ENCODE results near the gene KIF18B.
"Not testable (repeated sequence)": the region's sequence is repeated elsewhere in the genome, so short reads cannot be mapped to it uniquely, and the experiment has no call there.

KIF18B gene

DNA sequence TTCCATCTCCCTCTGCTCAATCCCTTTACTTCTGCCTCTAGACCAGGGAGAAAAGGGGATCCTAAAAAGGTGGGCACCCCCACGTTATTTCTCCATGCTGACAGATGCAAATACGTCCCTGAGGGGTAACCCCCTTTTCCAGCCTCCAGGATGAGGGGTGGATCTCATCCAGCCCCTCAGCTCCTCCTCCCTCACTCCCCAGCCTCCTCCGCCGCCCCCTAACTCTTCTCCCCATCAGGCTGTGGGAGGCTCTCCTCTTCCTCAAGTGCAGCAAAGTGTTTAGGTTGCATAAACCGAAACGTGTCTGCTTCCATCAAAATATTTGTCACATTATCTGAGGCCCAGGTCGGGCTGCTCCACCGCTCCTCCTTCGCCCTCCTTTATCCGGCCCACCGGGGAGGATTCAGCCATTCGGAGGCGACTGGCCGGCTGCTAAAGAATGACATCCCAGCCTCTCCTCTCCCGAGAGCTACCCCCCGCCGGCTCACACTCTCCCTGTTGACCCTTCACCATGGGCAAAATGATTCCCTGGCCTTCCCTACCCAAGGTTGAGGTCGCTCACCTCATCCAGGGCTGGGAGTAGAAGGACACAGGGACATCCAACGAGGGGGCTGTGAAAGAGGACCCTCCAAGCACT is 21.7 kb upstream of the KIF18B start:
- DNase-seq, result no peak

DNA sequence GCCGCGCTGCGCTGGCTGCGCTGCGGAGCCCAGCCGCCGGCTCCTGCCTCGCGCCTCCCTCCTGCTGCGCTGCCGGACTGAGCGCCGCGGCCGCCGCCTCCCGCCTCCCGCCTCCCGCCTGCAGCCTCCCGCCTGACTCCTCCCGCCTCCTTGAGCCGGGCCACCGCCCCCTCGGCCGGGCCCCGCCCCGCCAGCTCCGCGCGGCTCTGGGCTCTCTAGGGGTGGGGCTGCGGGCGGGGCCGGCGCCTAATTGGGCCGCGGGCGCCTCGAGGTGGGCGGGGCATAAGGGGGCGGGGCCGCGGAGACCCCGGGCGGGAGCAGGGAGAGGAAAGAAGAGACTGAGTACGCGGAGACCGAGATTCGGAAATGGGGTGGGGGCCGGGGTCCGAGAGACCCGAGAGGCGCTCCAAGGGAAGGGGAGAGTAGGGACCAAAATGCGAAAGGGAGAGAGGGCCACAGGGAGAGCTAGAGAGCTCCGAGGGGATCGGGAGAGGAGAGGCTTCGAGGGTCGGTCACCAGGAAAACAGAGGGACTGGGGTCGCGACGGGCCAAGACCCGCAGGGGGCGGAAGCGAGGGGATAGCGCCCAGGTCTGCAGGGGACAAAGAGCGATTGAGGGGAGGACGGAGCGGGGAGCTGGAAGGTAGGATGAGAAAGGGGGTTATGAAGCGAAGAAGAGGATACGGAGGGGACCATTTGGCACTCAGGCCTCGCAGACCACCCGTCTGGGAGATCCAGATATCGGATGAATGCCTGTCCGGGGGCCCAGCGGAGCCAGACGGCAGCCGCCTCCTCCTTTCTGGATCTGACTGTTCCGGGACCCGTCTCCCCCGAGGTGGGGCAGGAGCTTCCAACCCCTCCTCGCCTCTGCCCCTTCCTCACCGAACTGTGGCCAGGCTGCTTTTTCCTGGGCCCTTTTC is 20.9 kb upstream of the KIF18B start, which contains the start of gene C1QL1:
Gene C1QL1 (minus strand): TSS at position 79 of the 919 bp plus-strand sequence. CDS start 255 bp downstream, outside the sequence.
- DNase-seq, result peak; percentile 86 to 87

DNA sequence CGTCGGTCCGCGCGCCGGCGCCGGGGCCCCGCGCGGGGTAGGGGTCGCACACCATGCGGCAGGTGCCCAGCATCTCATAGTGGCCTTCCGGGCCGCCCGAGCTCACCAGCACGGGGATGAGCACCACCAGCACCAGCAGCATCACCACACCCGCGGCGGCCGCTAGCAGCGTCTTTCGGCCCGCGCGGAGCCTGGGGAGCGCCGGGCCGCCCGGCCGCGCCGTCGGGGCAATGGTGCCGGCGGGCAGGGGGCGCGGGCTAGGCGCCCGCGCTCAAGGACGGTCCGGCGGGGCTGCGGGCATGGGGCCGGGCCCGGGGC is 20.3 kb upstream of the KIF18B start:
- no peak for DNase-seq

DNA sequence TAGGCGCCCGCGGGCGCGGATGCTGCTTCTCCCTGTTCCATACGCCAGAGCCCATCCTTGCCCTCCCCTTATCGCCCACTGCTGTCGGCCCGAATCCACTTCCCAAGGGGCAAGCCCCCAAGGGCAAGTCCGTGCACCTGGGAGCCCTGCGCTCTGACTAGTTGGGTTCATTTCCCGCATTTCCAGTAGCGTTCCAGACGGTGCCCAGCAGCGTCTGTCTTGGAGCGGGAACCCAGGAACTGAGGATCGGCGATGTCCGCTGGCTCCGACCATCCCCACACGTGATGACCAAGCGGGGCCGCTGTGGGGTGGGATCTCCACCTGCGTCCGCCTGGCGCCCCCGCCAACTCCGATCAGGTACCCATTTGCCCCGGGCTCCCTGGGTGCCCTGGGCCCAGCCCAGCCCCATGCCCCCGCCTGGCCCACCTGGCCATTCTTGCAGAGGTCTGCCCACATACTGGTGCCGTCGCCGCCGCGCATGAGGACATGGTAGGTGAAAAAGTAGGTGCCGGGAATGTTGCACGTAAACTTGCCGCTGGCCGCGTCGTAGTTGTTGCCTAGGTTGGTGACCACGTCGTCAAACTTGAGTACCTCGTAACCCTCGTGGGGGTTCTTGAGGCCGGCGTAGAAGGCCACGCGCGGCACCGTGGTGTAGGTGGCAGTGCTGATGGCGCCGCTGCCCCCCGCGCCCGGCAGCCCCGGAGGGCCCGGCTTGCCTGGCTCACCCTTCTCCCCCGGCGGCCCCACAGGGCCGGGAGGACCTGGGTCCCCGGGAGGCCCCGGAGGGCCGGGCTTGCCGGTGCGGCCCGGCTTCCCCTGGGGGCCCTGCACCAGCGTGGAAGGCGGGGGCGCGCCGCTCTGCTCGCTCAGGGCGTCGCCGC is 19.7 kb upstream of the KIF18B start:
- no peak for DNase-seq

DNA sequence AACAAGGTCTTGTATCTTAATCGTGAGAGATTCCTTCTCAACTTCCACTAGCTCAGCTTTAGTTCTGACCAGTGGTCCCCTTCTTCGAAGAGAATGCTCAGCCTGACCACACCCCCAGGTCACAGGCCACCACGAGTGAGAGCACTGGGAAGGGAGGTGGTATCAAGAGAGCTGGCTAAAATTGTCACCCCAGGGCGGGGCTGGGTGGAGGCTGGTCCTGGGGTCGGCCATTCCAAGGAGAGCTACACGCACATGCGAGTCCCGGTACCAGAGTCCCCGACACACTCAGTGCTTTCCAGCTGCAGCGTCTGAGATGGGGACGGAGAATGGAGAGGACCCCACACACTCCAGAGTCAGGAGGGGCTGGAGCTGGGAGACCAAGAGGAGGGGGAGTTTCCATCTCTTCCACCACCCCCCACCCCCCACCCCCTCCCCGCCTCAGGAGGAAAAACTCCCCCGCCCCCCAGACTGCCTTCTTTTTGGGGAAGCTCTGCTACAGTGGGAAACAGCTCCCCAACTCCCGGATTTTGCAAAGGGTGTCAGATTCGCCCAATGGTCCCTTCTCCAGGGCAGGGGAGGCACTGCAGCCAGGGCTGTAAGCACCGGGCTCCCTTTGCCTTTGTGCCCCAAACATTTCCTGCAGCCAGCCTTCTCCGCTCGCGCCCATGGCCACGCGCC is 18.9 kb upstream of the KIF18B start:
- no peak for DNase-seq

DNA sequence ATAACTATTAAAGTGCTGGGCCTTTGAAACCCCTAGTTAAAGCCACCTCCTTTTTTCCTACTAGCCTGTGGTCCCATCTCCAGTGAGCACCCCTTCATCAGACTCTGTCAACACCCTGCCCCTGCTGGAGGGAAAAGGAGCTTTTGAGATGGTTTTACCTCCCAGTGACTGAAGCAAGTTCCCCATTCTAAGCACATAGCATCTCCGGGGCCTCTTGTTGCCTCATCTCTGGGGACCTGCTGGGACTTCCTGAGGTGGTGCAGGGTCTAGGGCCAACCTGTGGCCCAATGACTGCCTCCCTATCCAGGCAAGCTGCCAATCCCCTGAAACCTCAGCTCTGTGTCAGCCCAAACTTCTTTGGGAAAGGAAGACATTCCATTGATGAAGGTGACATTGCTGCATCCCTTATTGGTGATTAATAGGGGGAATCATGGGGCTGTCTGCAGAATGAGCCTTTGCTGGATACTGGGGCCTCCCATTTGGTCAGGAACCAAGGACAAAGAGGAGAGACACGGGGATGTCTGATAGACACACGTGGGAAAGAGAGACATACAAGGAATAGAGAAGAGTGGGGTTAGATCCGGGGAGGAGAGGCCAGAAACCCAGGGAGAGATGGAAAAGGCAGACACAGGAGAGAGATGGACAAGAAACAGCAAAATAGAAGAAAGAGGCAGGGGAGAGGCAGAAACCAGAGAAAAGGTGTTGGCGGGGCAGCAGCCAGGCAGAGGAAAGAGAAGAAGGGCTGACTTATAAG is 18.1 kb upstream of the KIF18B start:
- DNase-seq, result no peak

DNA sequence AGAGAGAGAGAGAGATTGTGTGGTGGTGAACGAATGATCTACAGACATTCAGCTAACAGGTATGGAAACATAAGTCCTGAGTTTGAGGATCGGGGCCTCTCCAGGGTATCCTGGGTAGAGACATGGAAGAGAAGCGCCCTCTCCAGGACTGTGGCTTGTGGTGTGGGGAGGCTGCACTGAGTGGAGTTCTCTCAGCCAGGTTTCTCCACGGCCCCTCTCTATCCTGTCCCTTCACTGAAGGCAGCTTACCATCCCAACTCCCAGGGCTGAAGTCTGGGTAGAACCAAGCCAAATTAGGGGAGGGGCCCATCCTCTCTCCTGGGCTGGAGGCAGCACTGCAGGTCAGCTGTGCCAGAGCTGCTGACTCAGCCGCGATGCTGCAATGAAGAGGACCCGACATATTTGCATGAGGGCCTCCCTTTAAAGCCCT is 14.4 kb upstream of the KIF18B start:
- DNase-seq, result no peak

DNA sequence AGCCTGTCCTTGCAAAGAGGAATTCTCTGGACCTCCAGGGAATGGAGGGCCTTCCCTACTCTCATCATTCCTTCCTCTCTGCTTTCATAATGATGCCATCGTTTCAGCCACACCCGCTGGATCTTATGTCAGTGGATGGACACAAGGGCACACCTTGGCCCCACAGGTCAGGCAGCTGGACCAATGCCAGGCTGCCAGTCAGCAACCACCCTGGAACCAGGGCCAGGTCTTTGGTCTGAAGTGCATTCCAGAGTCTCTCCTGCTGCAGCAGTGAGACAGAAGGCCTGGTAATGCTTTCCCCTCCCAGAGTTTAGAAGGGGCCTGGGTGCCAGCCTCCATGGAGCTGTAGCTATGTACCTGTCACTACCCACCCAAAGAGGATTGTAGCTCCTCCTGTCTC is 13.1 kb upstream of the KIF18B start:
- DNase-seq, result no peak

DNA sequence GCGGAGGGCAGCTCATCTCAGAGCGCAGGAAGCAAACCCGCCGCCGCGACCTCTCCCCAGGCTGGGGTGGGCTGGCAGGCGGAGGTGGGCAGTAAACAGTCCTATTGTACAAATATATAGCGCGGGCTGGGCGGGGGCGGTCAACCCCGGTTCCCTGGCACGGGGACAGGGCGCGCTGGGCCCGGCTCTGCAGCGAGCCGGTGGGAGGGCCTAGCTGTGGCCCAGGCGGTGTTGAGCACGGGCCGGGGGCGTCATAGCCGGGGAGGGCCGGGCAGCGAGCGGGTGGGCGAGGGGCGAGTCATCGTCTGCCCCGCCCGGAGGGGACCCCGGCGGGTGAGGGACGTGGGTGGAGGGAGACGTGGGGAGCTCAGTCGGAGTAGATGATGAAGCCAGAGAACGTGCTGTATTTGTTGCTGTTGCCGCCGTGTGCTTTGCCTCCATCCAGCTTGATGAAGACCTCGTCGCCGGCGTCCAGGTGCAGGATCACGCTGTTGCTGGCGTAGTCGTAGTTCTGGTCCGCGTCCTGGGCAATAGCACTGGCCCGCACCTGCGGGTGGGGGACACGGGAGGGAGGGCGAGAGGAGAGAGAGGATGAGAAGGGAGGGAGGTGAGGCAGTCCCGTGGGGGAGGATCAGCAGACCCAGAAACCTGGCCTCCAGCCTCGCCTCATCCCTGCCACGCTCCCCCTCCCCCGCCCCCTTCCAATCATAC is 12.4 kb upstream of the KIF18B start:
- DNase-seq, result no peak

DNA sequence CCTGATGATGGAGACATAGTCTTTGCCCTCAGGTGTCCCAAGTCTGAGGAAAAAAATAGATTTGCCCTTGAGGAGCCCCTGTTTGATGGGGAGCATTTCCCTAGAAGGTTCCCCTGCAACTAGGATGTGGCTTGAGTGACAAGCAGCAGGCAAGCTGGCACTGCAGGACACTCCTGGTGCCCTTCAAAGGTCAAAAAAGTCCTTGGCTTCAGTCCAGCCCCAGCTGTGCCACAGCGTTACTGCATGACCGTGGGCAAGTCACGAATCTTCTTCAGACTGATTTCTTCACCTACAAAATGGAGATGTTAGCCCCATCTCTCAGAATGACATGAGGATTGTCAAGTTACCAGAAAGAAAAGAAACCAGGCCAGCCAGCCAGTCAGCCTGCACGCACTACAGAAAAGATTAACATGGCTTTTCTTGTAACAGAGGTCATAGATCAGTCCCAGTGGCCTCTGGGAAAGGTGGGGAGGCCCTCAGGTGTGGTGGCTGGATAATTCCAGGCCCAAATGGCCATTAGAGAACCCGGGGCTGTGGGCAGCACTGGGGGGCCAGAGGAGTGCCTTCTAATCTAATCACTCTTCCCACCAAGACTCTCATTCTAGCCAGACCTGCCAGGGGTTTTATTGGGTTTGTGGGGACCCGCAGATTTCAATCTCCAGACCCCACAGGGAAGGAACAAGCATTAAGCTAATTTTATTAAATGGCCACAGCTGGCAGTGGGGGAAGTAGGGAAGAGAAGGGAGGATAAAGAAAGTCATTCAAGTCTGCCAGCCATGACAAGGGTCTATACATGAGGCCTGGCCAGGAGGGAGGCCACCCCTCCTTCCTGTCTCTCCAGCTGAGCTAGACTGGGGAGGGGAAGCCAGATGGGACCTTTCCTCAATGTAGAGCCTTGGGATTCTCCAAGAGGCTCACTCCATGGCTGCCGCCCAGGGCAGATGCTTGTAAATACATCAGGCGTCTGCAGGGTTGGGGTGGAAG is 9.7 kb upstream of the KIF18B start:
- no peak for DNase-seq

DNA sequence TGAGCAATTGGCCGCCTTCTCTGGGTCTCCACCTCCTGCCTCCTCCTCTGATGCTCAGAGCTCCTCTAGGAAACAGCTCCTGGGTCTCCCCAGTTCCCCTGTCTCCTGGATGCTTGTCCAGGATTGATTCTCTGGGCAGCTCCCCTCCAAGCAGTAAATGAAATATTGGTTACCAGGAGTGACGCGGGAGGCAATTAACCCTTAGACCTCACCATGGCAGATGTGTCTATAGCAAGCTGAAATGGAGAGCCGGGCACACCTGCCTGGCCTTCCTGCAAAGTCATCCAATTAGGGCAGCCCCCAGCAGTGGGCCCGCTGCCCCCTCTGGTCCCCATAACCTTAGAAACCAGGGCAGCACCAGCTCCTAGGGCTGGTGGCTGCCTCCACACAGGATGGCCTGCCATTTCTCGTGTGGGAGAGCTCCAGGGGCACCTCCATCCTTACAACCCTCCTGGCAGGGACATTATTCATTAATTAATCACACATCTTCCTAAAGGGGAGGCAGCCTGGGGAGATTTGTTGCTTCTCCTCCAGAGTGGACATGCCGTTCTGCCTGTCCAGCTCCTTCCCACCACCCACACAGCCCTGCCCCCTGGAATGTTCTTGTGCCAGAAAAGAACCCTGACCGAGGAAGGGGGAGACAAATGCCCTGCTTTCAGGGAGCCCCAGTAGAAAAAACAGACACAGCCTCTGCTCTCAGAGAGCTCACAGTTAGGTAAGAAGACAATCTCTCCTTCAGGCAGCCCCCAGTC is 8.3 kb upstream of the KIF18B start:
- DNase-seq, result no peak

DNA sequence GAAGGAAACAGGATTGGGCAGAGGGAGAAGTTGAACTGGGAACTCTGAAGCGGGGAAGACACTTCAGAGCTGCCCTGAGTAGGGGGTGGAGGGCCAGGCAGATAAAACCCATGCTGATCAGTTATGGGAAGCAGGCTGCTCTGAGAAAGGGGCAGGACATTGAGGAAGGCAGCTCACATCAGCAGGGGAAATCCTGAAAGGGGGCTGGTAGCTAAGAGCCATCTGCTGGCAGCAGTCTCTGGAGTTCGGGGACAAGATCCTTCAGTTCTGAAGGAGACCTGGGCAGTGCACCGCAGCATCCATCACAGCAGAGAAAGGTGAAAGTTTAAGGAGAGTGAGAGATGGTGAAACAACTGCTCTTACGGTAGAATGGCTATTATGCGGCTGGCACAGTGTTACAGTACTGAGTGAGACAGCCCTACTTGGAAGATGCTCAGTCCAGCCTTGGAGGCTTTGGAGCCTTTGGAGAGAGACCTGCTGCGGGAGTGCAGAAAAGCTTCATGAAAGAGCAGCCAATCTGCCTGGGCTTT is 5.4 kb upstream of the KIF18B start:
- DNase-seq, result no peak

DNA sequence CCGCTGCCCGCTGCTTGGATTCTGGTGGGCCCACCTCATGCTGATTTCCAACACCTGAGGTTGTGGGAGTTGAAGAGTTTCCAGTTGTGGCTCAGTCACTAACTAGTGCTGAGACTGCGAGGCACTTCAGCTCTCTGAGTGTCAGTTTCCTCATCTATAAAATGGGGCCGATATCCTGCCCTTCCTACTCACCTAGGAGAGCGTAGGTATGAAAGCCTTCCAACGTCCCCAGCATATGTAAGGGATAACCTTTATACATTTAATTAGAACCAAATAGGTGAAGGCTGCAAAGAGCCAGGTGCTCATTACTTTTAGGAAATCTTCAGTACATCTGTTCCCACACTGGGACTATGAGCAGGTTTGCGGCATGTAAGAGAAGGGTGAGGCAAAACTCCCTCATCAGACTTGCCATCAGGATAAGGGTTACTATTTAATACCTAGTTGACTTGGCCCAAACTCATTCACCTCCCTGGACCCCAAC is 782 bp upstream of the KIF18B start:
- DNase-seq, result no peak

DNA sequence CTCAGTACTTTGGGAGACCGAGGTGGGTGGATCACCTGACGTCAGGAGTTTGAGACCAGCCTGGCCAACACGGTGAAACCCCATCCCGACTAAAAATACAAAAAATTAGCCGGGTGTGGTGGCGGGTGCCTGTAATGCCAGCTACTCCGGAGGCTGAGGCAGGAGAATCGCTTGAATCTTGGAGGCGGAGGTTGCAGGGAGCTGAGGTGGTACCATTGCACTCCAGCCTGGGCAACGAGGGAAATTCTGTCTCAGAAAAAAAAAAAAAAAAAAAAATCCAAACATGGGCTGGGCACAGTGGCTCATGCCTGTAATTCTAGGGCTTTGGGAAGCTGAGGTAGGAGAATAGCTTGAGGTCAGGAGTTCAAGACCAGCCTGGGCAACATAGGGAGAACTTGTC is 1.9 kb downstream of the KIF18B start:
- DNase-seq, result not testable (repeated sequence)

DNA sequence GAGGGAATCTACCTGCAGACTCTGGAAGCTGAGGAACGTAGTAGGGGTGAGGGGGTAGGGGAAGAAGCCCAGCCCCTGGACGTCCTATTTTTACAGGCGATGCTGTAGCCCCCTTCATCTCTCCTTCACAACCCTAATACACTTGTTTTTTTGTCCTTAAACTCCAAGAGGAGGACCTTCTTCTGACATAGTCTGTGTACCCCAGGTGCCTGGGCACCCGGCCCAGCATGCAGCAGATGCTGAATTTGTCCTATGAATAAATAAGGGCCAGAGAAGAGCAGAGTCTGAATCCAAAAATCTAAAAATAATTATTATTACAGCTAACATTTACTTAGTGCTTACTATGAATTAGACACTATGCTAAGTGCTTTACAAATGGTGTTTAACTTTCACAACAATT is 5.1 kb downstream of the KIF18B start:
- no peak for DNase-seq

DNA sequence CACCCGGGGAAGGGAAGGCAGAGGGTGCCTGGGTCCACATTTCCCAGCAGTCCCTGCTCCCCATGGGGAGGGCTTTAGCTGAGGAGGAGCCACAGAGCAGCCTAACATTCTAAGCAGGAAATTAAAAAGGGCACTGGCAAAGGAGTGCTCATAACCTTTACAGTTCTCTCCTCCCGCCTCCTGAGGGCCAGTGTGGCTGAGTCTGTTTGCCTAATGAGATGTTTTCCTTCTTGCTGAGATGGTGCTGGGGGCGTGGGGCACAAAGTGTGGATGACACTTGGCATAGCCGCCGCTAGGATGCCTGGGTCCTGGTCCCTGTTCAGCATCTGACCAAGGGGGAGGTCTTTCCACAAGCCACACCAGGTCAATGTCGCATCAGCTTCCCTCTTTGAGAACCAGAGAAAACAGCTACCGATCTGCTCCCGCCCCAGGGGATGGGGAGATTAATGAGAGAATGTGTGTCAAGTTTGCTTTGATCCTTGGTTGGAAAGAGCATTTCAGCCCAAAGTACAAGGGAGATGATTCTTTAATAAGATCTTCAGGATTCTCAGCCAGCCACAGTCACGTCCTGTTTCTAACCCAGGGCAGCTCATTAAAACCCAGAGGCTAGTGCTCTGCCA is 5.8 kb downstream of the KIF18B start:
- no peak for DNase-seq

DNA sequence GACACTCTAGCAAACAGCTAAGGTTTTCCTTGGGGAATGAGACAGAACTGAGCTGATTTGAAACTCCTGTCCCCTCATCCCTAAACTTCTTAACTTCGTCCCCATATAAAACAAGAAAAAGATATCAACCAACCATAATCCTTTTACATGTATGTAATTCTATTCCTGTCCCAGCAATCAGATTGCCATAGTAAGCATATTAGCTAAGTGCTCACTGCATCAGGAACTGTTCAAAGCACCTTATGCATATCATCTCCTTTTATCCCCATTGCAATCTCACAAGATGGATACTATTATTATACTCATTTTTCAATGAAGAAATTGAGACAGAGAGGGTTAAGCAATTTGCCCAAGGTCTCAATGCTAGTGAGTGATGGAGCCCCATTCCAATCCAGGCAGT is 6.8 kb downstream of the KIF18B start:
- no peak for DNase-seq

DNA sequence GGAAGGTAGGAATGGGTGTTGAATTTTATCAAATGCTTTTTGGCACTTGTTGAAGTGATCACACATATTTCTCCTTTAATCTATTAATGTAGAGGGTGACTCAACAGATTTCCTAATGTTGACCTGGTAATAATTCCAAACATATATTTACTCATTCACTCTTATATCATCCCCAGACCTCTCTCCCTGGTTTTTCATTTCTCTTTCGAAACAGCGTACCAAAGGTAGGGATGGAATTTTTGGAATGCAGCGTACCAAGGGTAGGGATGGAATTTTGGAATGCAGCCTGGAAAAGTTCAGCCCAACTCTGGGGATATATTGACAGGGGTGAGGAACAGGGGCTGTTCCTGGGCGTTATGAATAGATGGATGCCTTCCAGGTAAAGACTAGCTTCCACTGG is 7.3 kb downstream of the KIF18B start:
- DNase-seq, result no peak

Measured in CD4-positive, alpha-beta T cell treated with Interleukin-4 for 1 hour (primary cell).